ENCODE measurements around the gene TOE1. TPM values are rescaled to one million over a fixed set of nuclear protein-coding genes. Genes with fewer than 3 reads are reported as not detected.
A peak's percentile ranks its signal among the peaks of the same experiment; 100 is the strongest.

The TOE1 gene
- total RNA-seq, 1 donor from 2014 or later = 6.1 TPM

DNA sequence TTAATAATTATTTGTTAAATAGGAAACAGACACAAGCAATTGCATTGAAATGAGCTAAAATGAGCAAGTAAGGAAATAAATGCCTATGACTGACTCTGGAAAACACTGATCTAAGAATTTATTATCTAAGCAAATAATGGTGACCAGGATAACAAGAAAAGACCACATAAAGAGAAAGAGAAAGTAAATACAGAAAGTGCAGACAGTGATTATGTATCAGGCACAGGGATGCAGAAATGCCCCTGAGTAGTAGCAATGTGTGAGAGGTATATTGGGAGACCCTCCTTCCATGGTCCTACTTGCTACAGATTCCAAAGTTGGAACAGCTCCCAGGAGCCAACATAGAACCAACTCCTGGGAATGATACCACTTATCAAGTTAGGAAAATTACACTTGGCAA, 33.6 kb downstream of the TOE1 start:
- no peaks in the 10 kb centered on the region for H3K36me3 ChIP-seq
- no peaks in the 10 kb centered on the region for H3K27me3 ChIP-seq
- no peak overlapping the region for H3K9ac ChIP-seq
- H3K4me1 ChIP-seq = peaks cover 13% of the 10 kb centered on the region
- H3K9me3 ChIP-seq (ENCODE audit: low read depth) = no peaks in the 10 kb centered on the region
- TF ChIP-seq, protein P1, sequence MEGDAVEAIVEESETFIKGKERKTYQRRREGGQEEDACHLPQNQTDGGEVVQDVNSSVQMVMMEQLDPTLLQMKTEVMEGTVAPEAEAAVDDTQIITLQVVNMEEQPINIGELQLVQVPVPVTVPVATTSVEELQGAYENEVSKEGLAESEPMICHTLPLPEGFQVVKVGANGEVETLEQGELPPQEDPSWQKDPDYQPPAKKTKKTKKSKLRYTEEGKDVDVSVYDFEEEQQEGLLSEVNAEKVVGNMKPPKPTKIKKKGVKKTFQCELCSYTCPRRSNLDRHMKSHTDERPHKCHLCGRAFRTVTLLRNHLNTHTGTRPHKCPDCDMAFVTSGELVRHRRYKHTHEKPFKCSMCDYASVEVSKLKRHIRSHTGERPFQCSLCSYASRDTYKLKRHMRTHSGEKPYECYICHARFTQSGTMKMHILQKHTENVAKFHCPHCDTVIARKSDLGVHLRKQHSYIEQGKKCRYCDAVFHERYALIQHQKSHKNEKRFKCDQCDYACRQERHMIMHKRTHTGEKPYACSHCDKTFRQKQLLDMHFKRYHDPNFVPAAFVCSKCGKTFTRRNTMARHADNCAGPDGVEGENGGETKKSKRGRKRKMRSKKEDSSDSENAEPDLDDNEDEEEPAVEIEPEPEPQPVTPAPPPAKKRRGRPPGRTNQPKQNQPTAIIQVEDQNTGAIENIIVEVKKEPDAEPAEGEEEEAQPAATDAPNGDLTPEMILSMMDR (IDR thresholded peaks at IDR 0.05) = no peak
- TF ChIP-seq EZH2 (IDR thresholded peaks at IDR 0.05) = no peak
- no peak for TF ChIP-seq EZH2phosphoT487 (IDR thresholded peaks at IDR 0.05)
- H2AFZ ChIP-seq (replicated peaks) = no peak overlapping the region
- H3K4me2 ChIP-seq = no peak overlapping the region
- H3F3A ChIP-seq (ENCODE audit: low read depth) = peaks cover 14% of the 10 kb centered on the region
- Mint-ChIP-seq H3K27ac (no peak overlapping the region), H3K4me1 (peaks cover 3% of the 10 kb centered on the region), H3K4me3 (no peak overlapping the region), H3K27me3 (ENCODE audit: insufficient read depth, low read depth) (no peaks in the 10 kb centered on the region), H3K36me3 (no peaks in the 10 kb centered on the region), H3K9me3 (no peaks in the 10 kb centered on the region)
- H4K20me1 ChIP-seq (ENCODE audit: low read depth) = peaks cover 3% of the 10 kb centered on the region
- H3K4me3 ChIP-seq = no peak overlapping the region
- peak overlapping the region; percentile 14 for H3K27ac ChIP-seq
- no peak for DNase-seq (ENCODE audit: low spot score)
- H3K79me2 ChIP-seq (ENCODE audit: low read depth) = no peaks in the 10 kb centered on the region

DNA sequence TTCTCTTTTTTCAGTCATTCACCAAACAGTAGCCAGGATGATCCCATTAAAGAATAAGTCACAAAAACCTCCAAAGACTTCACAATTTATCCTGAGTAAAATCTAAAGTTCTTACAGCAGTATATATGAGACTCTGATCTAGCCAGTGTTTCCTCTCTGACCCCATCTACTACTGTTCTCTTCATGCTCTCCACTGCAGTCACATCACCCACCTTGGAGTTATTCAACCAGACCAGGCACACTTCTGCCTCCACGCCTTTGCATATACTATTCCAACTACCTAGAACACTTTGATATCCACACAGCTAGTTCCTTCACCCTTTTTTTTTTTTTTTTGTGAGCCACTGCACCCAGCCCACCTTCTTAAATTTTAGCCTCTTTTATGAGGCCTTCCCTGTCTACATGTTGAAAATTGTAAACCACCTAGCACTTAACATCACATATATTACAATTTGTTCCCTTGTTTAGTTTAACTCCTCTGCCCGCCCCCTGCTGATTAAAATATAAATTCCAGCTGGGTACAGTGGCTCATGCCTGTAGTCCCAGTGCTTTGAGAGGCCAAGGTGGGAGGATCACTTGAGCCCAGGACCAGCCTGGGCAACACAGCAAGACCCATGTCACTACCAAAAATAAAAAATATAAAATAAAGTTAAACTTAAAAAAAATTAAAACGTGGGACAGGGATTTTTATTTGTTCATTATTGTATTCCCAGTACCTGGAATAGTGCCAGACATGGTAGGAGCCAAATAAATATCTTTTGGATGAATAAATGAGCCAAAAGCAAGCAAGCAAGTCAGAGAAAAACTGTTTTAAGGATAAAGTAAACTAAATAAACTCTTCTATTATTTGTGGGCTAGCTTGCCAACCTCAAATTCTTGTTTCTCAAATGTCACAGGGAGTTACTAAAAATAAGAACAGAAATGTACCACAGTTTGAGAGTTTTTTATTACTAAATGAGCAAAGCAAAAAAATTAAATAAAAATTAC, 35.4 kb downstream of the TOE1 start:
- Mint-ChIP-seq H3K4me3 (no peak overlapping the region), H3K27ac (no peak overlapping the region), H3K36me3 (no peaks in the 10 kb centered on the region), H3K4me1 (peaks cover 3% of the 10 kb centered on the region), H3K9me3 (no peaks in the 10 kb centered on the region), H3K27me3 (ENCODE audit: insufficient read depth, low read depth) (no peaks in the 10 kb centered on the region)
- Histone ChIP-seq H2AFZ (replicated peaks) (no peak overlapping the region), H3K4me1 (peaks cover 13% of the 10 kb centered on the region), H3K36me3 (no peaks in the 10 kb centered on the region), H3K9ac (no peak overlapping the region), H3K4me2 (no peak overlapping the region), H3K27me3 (no peaks in the 10 kb centered on the region), H3K4me3 (no peak overlapping the region), H3K27ac (no peak overlapping the region), H3K9me3 (ENCODE audit: low read depth) (no peaks in the 10 kb centered on the region), H3F3A (ENCODE audit: low read depth) (peaks cover 14% of the 10 kb centered on the region), H4K20me1 (ENCODE audit: low read depth) (peaks cover 3% of the 10 kb centered on the region), H3K79me2 (ENCODE audit: low read depth) (no peaks in the 10 kb centered on the region)
- TF ChIP-seq EZH2 (IDR thresholded peaks at IDR 0.05) = no peak
- TF ChIP-seq, protein P1 (IDR thresholded peaks at IDR 0.05) = no peak
- TF ChIP-seq EZH2phosphoT487 (IDR thresholded peaks at IDR 0.05) = no peak
- no peak for DNase-seq (ENCODE audit: low spot score)

DNA sequence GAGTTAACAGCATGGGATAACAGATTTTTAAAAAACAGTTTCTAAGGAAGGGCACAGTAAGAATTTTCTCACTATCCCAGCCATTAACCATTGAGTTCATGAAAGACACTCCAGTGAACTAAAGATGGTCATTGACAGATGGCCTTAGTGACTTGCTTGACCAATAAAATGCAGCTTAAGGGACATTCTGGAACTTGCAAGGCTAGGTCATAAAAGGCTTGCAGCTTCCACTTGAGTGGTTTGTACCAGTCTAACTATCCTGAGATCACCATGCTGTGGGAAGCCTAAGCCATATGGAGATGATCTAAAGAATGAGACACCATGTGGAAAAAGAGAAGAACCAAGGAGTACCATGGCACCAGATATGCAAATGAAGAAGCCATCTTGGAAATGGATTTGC, 38.2 kb downstream of the TOE1 start:
- no peak overlapping the region for H3K4me2 ChIP-seq
- no peaks in the 10 kb centered on the region for H3K36me3 ChIP-seq
- H3K9ac ChIP-seq = no peak overlapping the region
- H3K27ac Mint-ChIP-seq = no peak overlapping the region
- H3F3A ChIP-seq (ENCODE audit: low read depth) = peaks cover 14% of the 10 kb centered on the region
- H3K4me3 Mint-ChIP-seq = no peak overlapping the region
- no peak for DNase-seq (ENCODE audit: low spot score)
- H3K79me2 ChIP-seq (ENCODE audit: low read depth) = no peaks in the 10 kb centered on the region
- no peaks in the 10 kb centered on the region for H3K27me3 ChIP-seq
- H3K9me3 ChIP-seq (ENCODE audit: low read depth) = no peaks in the 10 kb centered on the region
- H2AFZ ChIP-seq (replicated peaks) = no peak overlapping the region
- peaks cover 13% of the 10 kb centered on the region for H3K4me1 ChIP-seq
- H3K4me1 Mint-ChIP-seq = peaks cover 6% of the 10 kb centered on the region
- H3K27me3 Mint-ChIP-seq (ENCODE audit: insufficient read depth, low read depth) = peaks cover 4% of the 10 kb centered on the region
- TF ChIP-seq EZH2 (IDR thresholded peaks at IDR 0.05) (no peak), EZH2phosphoT487 (IDR thresholded peaks at IDR 0.05) (no peak)
- TF ChIP-seq, protein P1 (IDR thresholded peaks at IDR 0.05) = no peak
- H3K27ac ChIP-seq = no peak overlapping the region
- no peak overlapping the region for H3K4me3 ChIP-seq
- H4K20me1 ChIP-seq (ENCODE audit: low read depth) = peaks cover 3% of the 10 kb centered on the region
- no peaks in the 10 kb centered on the region for H3K9me3 Mint-ChIP-seq
- no peaks in the 10 kb centered on the region for H3K36me3 Mint-ChIP-seq

Data from neural progenitor cell (in vitro differentiated cells).